Central memory CD4-positive, alpha-beta T cell (primary cell): ENCODE measurements around the gene RTL5.
A peak's percentile ranks its signal among the peaks of the same experiment; 100 is the strongest.

ENCODE experiments used
- DNase-seq: peaks from one replicate; pipeline ENCODE4 v3.0.0; 2022

Gene RTL5

GRCh38 chrX:72129661-72130060 lies 2.1 kb downstream of the RTL5 start:
- DNase-seq: no peak

- no peak for DNase-seq
Observed at GRCh38 chrX:72128881-72129280, 2.8 kb downstream of the RTL5 start.

- DNase-seq: no peak
Observed at GRCh38 chrX:72128183-72128834, 3.4 kb downstream of the RTL5 start.

GRCh38 chrX:72127332-72127731 lies 4.4 kb downstream of the RTL5 start:
- DNase-seq: no peak

GRCh38 chrX:72126539-72127140 lies 5.1 kb downstream of the RTL5 start:
- peak; percentile 75 for DNase-seq

GRCh38 chrX:72126048-72126415 lies 5.7 kb downstream of the RTL5 start:
- DNase-seq: no peak

- DNase-seq: no peak
Observed at GRCh38 chrX:72125331-72126047, 6.2 kb downstream of the RTL5 start.

- no peak for DNase-seq
Observed at GRCh38 chrX:72124540-72125201, 7.0 kb downstream of the RTL5 start.

- no peak for DNase-seq
Observed at GRCh38 chrX:72123471-72124185, 8.1 kb downstream of the RTL5 start.

GRCh38 chrX:72122621-72123337 lies 8.9 kb downstream of the RTL5 start:
- DNase-seq: no peak

- DNase-seq: peak; percentile 49
Observed at GRCh38 chrX:72121383-72121782, 10.3 kb downstream of the RTL5 start.

GRCh38 chrX:72120837-72121236 lies 10.9 kb downstream of the RTL5 start:
- no peak for DNase-seq

- no peak for DNase-seq
Observed at GRCh38 chrX:72117636-72118210, 14.0 kb downstream of the RTL5 start.

GRCh38 chrX:72115380-72115779 lies 16.3 kb downstream of the RTL5 start:
- DNase-seq: no peak

- DNase-seq: no peak
Observed at GRCh38 chrX:72114807-72115206, 16.9 kb downstream of the RTL5 start.

- DNase-seq: no peak
Observed at GRCh38 chrX:72114306-72114705, 17.4 kb downstream of the RTL5 start.

- no peak for DNase-seq
Observed at GRCh38 chrX:72113461-72113860, 18.3 kb downstream of the RTL5 start.

GRCh38 chrX:72110876-72111708 lies 20.6 kb downstream of the RTL5 start:
- DNase-seq: no peak

GRCh38 chrX:72110051-72110875 lies 21.5 kb downstream of the RTL5 start:
- DNase-seq: no peak

GRCh38 chrX:72108666-72109065 lies 23.0 kb downstream of the RTL5 start:
- no peak for DNase-seq
